ENCODE measurements around the gene C1S.

C1S gene

DNA sequence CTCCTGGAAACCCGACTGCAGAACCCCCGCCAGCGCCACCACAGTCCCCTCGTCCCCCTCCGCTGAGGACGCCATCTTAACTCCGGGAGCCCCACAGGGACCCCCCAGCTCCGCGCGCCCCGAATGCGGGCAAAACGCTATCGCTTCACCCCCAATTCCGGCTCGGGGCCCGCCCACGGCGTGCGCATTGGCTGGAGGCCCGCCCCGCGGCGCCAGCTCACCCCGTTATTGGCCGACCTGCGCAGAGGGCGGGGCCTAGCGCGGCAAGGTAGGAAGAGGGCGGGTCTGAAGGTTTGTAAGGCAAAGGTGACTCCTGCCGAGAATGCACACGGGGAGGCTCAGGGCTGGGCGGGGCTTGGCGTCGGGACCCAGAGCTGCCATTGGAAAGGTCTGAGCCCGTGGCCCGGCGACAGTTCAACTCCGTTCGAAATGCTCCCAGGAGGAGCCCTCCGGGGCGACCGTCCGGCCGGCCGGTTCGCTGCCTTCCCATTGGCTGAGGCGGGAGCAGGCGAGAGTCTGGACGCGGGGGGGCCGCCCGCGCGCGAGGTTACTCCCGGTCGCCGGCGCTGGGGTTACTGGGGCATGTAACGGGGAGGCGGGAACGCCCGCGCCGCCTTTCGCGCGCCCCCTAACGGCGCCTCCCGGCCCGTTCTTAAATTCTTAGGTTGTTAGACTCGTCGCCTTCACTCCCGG is 42.0 kb upstream of the C1S start, which contains the start of gene LPCAT3:
Gene LPCAT3 (minus strand): TSS at position 127 of the 693 bp plus-strand sequence. CDS start 52 bp downstream, at position 75.
- peak within 1 kb of the TSS; percentile 85 for H3K4me3 ChIP-seq (ENCODE audit: low read depth, low read length)
- TF ChIP-seq, protein P1, sequence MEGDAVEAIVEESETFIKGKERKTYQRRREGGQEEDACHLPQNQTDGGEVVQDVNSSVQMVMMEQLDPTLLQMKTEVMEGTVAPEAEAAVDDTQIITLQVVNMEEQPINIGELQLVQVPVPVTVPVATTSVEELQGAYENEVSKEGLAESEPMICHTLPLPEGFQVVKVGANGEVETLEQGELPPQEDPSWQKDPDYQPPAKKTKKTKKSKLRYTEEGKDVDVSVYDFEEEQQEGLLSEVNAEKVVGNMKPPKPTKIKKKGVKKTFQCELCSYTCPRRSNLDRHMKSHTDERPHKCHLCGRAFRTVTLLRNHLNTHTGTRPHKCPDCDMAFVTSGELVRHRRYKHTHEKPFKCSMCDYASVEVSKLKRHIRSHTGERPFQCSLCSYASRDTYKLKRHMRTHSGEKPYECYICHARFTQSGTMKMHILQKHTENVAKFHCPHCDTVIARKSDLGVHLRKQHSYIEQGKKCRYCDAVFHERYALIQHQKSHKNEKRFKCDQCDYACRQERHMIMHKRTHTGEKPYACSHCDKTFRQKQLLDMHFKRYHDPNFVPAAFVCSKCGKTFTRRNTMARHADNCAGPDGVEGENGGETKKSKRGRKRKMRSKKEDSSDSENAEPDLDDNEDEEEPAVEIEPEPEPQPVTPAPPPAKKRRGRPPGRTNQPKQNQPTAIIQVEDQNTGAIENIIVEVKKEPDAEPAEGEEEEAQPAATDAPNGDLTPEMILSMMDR (IDR thresholded peaks at IDR 0.05; ENCODE audit: low read depth, low read length) = peak; percentile 62

GRCh38 chr12:7019043-7019569 is 41.4 kb upstream of the C1S start:
- TF ChIP-seq, protein P1 (IDR thresholded peaks at IDR 0.05; ENCODE audit: low read depth, low read length) = no peak
- peak overlapping the region; percentile 85 for H3K4me3 ChIP-seq (ENCODE audit: low read depth, low read length)

DNA sequence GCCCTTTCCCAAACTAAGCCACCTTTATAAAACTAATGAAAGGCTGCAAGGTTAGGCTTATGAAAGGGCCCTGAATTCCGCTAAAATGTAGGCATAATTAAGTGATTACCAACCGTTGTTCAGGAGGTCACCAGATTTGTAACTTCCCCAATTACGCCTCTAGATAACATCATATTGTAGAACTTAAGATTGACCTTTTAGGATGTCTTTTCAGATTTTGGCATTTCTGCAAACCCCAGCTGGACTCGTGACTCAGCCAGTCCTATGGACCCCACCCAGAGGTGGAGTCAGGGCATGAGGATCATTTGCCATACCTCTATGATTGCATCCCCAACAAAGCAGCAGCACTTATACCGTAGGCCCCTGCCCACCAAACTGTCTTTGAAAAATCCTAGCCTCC is 38.6 kb upstream of the C1S start:
- TF ChIP-seq, protein P1 (IDR thresholded peaks at IDR 0.05; ENCODE audit: low read depth, low read length) = no peak
- no peak overlapping the region for H3K4me3 ChIP-seq (ENCODE audit: low read depth, low read length)

- TF ChIP-seq, protein P1 (IDR thresholded peaks at IDR 0.05; ENCODE audit: low read depth, low read length) = no peak
- no peak overlapping the region for H3K4me3 ChIP-seq (ENCODE audit: low read depth, low read length)
These were observed 37.4 kb upstream of the C1S start for GRCh38 chr12:7023114-7023513.

DNA sequence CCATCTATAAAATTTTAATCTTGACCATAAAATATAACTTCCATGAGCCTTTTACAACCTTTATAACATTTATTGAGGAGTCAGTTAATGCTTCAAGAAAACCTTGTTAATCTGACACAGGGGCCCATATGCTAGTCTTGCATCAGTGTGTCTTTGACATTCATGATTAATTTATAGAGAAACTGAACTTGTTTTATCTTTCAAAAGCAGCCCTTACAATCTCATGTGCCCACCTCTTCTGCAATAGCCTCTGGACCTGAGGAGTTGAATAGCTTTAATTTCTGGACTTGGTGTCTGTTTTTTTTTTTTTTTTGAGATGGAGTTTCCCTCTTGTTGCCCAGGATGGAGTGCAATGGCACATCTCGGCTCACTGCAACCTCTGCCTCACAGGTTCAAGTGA is 33.7 kb upstream of the C1S start:
- TF ChIP-seq, protein P1 (IDR thresholded peaks at IDR 0.05; ENCODE audit: low read depth, low read length) = no peak
- no peak overlapping the region for H3K4me3 ChIP-seq (ENCODE audit: low read depth, low read length)

- TF ChIP-seq, protein P1 (IDR thresholded peaks at IDR 0.05; ENCODE audit: low read depth, low read length) = no peak
These were observed 29.2 kb upstream of the C1S start for GRCh38 chr12:7031306-7031705.

GRCh38 chr12:7032990-7033389 is 27.5 kb upstream of the C1S start:
- TF ChIP-seq, protein P1 (IDR thresholded peaks at IDR 0.05; ENCODE audit: low read depth, low read length) = no peak
- H3K4me3 ChIP-seq (ENCODE audit: low read depth, low read length) = no peak overlapping the region

More at GRCh38 chr12:7031306-7031705, 29.2 kb upstream of the C1S start:
- no peak overlapping the region for H3K4me3 ChIP-seq (ENCODE audit: low read depth, low read length)
